IMR-90 (cell line): ENCODE results near the gene SEPTIN2. TPM values are rescaled to one million over a fixed set of nuclear protein-coding genes. Genes with fewer than 3 reads are reported as not detected.

Experiments used
- ATAC-seq: fragments of 200-7000 bp; cut with Tn5 transposase; 2 replicates; pipeline ENCODE4 v1.9.1; 2020; ENCODE audit warnings: low read depth, mild to moderate bottlenecking, moderate library complexity
- BruUV-seq: library from RNA; stranded (reverse); fragments of 400-500 nt; replicated peaks from 2 replicates; lab custom pipeline; 2021; lab: Mats Ljungman, UMichigan
- CTCF ChIA-PET: fragments of 300-600 bp; formaldehyde crosslinking; extraction: SDS; loops from one replicate; lab custom pipeline; 2021; ENCODE audit warnings: antibody characterized with exemption; lab: Yijun Ruan, JAX
- POLR2A ChIA-PET: fragments of 300-600 bp; sonication (Branson Sonifier 250); formaldehyde crosslinking; loops from one replicate; lab custom pipeline; 2022; ENCODE audit warnings: antibody characterized with exemption; ENCODE audit not compliant: unreplicated experiment; lab: Charles Lee
- DNase-seq: peaks from one replicate; pipeline ENCODE4 v3.0.0; 2013
- H2AFZ ChIP-seq: replicated peaks from 2 replicates; pipeline ENCODE3; 2013; ENCODE audit warnings: low read length, mild to moderate bottlenecking; ENCODE audit not compliant: poor library complexity
- H2AK5ac ChIP-seq: 2 replicates; pipeline ENCODE4 v1.6.1; 2013; ENCODE audit warnings: low read depth, low read length, inconsistent platforms
- H2AK9ac ChIP-seq: replicated peaks from 2 replicates; pipeline ENCODE3; 2013; ENCODE audit warnings: mild to moderate bottlenecking, low read depth, low read length, moderate library complexity; ENCODE audit not compliant: poor library complexity
- H2BK120ac ChIP-seq: 2 replicates; pipeline ENCODE4 v1.6.1; 2013; ENCODE audit warnings: low read depth, low read length, inconsistent platforms
- H2BK15ac ChIP-seq: 3 replicates; pipeline ENCODE4 v1.6.1; 2013; ENCODE audit warnings: low read depth, low read length, inconsistent platforms
- H2BK20ac ChIP-seq: 2 replicates; pipeline ENCODE4 v1.6.1; 2013; ENCODE audit warnings: low read depth, mild to moderate bottlenecking, inconsistent platforms, low read length, moderate library complexity
- H2BK5ac ChIP-seq: 2 replicates; pipeline ENCODE4 v1.6.1; 2013; ENCODE audit warnings: mild to moderate bottlenecking, low read depth, low read length, inconsistent platforms; ENCODE audit not compliant: poor library complexity, severe bottlenecking
- H3K14ac ChIP-seq: replicated peaks from 2 replicates; pipeline ENCODE4 v1.6.1; 2013; ENCODE audit warnings: low read depth, low read length, inconsistent platforms
- H3K18ac ChIP-seq: 2 replicates; pipeline ENCODE4 v1.6.1; 2013; ENCODE audit warnings: low read depth, low read length, control low read depth
- H3K23ac ChIP-seq: 2 replicates; pipeline ENCODE4 v1.6.1; 2013; ENCODE audit warnings: low read depth, low read length, inconsistent platforms
- H3K27ac ChIP-seq: 2 replicates; pipeline ENCODE4 v1.5.1; 2013; ENCODE audit warnings: mild to moderate bottlenecking, control low read depth, low read length; ENCODE audit not compliant: insufficient read depth
- H3K27me3 ChIP-seq: 2 replicates; pipeline ENCODE4 v1.6.1; 2013; ENCODE audit warnings: low read length; ENCODE audit not compliant: control insufficient read depth, insufficient read depth
- H3K36me3 ChIP-seq: 2 replicates; pipeline ENCODE4 v1.6.1; 2013; ENCODE audit warnings: low read length, mixed read lengths; ENCODE audit not compliant: control insufficient read depth, insufficient read depth
- H3K4ac ChIP-seq: 2 replicates; pipeline ENCODE4 v1.6.1; 2013; ENCODE audit warnings: low read depth, low read length, inconsistent platforms
- H3K4me1 ChIP-seq: 2 replicates; pipeline ENCODE4 v1.6.1; 2013; ENCODE audit warnings: low read length, mixed read lengths; ENCODE audit not compliant: control insufficient read depth, insufficient read depth
- H3K4me2 ChIP-seq: 2 replicates; pipeline ENCODE4 v1.6.1; 2013; ENCODE audit warnings: low read depth, mild to moderate bottlenecking, control low read depth, low read length, moderate library complexity
- H3K4me3 ChIP-seq: 2 replicates; pipeline ENCODE4 v1.5.1; 2013; ENCODE audit warnings: low read depth, mild to moderate bottlenecking, control low read depth, low read length, moderate library complexity; ENCODE audit not compliant: insufficient read depth
- H3K56ac ChIP-seq: 2 replicates; pipeline ENCODE4 v1.6.1; 2013; ENCODE audit warnings: low read length, inconsistent platforms; ENCODE audit not compliant: insufficient read depth; ENCODE audit errors: extremely low read depth
- H3K79me1 ChIP-seq, 2 experiments: 2 replicates each; pipeline ENCODE4 v1.6.1; 2013; ENCODE audit warnings: low read length in 2 of 2, inconsistent platforms in 1 of 2, low read depth in 1 of 2
- H3K9ac ChIP-seq: 2 replicates; pipeline ENCODE4 v1.6.1; 2013; ENCODE audit warnings: low read depth, low read length, control low read depth
- H3K9me1 ChIP-seq: 2 replicates; pipeline ENCODE4 v1.6.1; 2013; ENCODE audit warnings: low read length, inconsistent platforms; ENCODE audit not compliant: insufficient read depth
- H3K9me3 ChIP-seq: 2 replicates; pipeline ENCODE4 v1.6.1; 2013; ENCODE audit warnings: low read length; ENCODE audit not compliant: control insufficient read depth, insufficient read depth
- H4K20me1 ChIP-seq: 2 replicates; pipeline ENCODE4 v1.6.1; 2013; ENCODE audit warnings: low read length, inconsistent platforms; ENCODE audit not compliant: insufficient read depth
- H4K5ac ChIP-seq: 2 replicates; pipeline ENCODE4 v1.6.1; 2013; ENCODE audit warnings: mild to moderate bottlenecking, low read depth, low read length, control low read depth
- H4K8ac ChIP-seq, 2 experiments: 2 replicates each; pipeline ENCODE4 v1.6.1; 2013; ENCODE audit warnings: low read depth in 2 of 2, low read length in 2 of 2, control low read depth in 1 of 2, inconsistent platforms in 1 of 2
- H4K91ac ChIP-seq: 2 replicates; pipeline ENCODE4 v1.6.1; 2013; ENCODE audit warnings: low read depth, low read length, inconsistent platforms; ENCODE audit not compliant: insufficient read depth
- BHLHE40 ChIP-seq: fragments of 150-350 bp; IDR thresholded peaks from 2 replicates; pipeline ENCODE4 v1.6.1; 2016; ENCODE audit warnings: mild to moderate bottlenecking, low read depth, low read length
- CHD1 ChIP-seq: IDR thresholded peaks from 2 replicates; pipeline ENCODE4 v1.6.1; 2012; ENCODE audit warnings: low read depth, low read length, improper control_type of control experiment
- CTCF ChIP-seq: conservative IDR thresholded peaks from 2 replicates; pipeline ENCODE4 v1.5.1; 2012; ENCODE audit warnings: mild to moderate bottlenecking, low read depth, low read length, improper control_type of control experiment
- ELK1 ChIP-seq: fragments of 150-350 bp; IDR thresholded peaks from 2 replicates; pipeline ENCODE4 v1.6.1; 2016; ENCODE audit warnings: low read depth, mild to moderate bottlenecking, low read length, moderate library complexity, borderline replicate concordance
- MAFK ChIP-seq: IDR thresholded peaks from 2 replicates; pipeline ENCODE4 v1.6.1; 2012; ENCODE audit warnings: low read depth, low read length, improper control_type of control experiment
- MAZ ChIP-seq: IDR thresholded peaks from 2 replicates; pipeline ENCODE4 v1.6.1; 2012; ENCODE audit warnings: low read depth, mild to moderate bottlenecking, low read length, improper control_type of control experiment, moderate library complexity, borderline replicate concordance
- MXI1 ChIP-seq: IDR thresholded peaks from 2 replicates; pipeline ENCODE4 v1.6.1; 2012; ENCODE audit warnings: low read depth, mild to moderate bottlenecking, low read length, moderate library complexity, borderline replicate concordance
- POLR2A ChIP-seq: IDR thresholded peaks from 2 replicates; pipeline ENCODE4 v1.6.1; 2012; ENCODE audit warnings: mild to moderate bottlenecking, low read depth, low read length
- RAD21 ChIP-seq: IDR thresholded peaks from 2 replicates; pipeline ENCODE4 v1.6.1; 2012; ENCODE audit warnings: low read length, improper control_type of control experiment
- RCOR1 ChIP-seq: IDR thresholded peaks from 2 replicates; pipeline ENCODE4 v1.6.1; 2012; ENCODE audit warnings: mild to moderate bottlenecking, low read length, improper control_type of control experiment; ENCODE audit not compliant: insufficient replicate concordance
- USF2 ChIP-seq: fragments of 150-350 bp; IDR thresholded peaks from 2 replicates; pipeline ENCODE4 v1.6.1; 2017; ENCODE audit warnings: mild to moderate bottlenecking, antibody characterized with exemption, low read length, low read depth
- WGBS, 2 experiments: methylation state at CpG; one replicate each; pipeline versions ENCODE4 v1.1.5 to v1.1.7; 2013; ENCODE audit warnings: missing lambda C conversion rate in 2 of 2; ENCODE audit not compliant: insufficient read length in 1 of 2; ENCODE audit errors: extremely low coverage in 2 of 2; 5-methylcytosine and 5-hydroxymethylcytosine counted together
- dilution Hi-C: fragments of 300-500 bp; cut with HindIII; formaldehyde crosslinking; loops from one replicate; pipeline ENCODE4 v1.14.3; 2018; ENCODE audit warnings: low sequenced_read_pairs; ENCODE audit not compliant: unreplicated experiment
- in situ Hi-C: fragments of 300-500 bp; cut with MboI; formaldehyde crosslinking; loops from 3 replicates; pipeline ENCODE4 v1.14.3; 2019; ENCODE audit warnings: low sequenced_read_pairs, inconsistent platforms, mixed read lengths
- intact Hi-C: fragments of 100-400 bp; cut with micrococcal nuclease; formaldehyde crosslinking; loops from 2 replicates; pipeline ENCODE4 v1.10.0; 2022
- polyA plus RNA-seq, 3 experiments: library from polyadenylated mRNA; depleted of rRNA; stranded (reverse); fragments of >200 nt; gene quantifications; 2 replicates each; pipeline ENCODE4 v1.2.3, GENCODE V29; 2012; ENCODE audit warnings: low replicate concordance in 1 of 3
- total RNA-seq: library from RNA; depleted of rRNA; stranded (reverse); fragments of >200 nt; gene quantifications from 2 replicates; pipeline ENCODE4 v1.2.3, GENCODE V29; 2012

Gene SEPTIN2
- total and polyA plus RNA-seq, 2 of the 4 experiments (the other 2 are of a cell fraction): 420 to 504 TPM

GRCh38 chr2:241379481-241380480 lies 64.1 kb downstream of the SEPTIN2 start:
- peaks cover 27% of the 10 kb centered on the region for H3K9me1 ChIP-seq
- TF ChIP-seq ELK1 (no peak), MAFK (no peak), BHLHE40 (no peak), USF2 (no peak), CHD1 (no peak), MAZ (no peak), RCOR1 (no peak), POLR2A (no peak), MXI1 (no peak), RAD21 (no peak), CTCF (no peak)
- peak overlapping the region; percentile 71; the same call in 1 of the 2 replicates for H3K4me2 ChIP-seq
- POLR2A ChIA-PET: no interaction called here
- ATAC-seq (peak; percentile 52), DNase-seq (peak; percentile 51)
- H2AFZ ChIP-seq: no peak overlapping the region
- intact Hi-C loops: loop anchor here (5.0 kb wide), 1 partner anchor 33 kb away; no protein-coding TSS in a partner anchor
- H3K14ac ChIP-seq: peak overlapping the region; percentile 64
- H2BK15ac ChIP-seq: peak overlapping the region; percentile 23; the same call in 1 of the 3 replicates
- peak overlapping the region; percentile 61 for H2BK5ac ChIP-seq
- 0 out of 2 replicates have a peak overlapping the region, but pooled peaks have one; percentile 4 for H4K91ac ChIP-seq
- H4K20me1 ChIP-seq: peaks cover 22% of the 10 kb centered on the region; the same call in 1 of the 2 replicates
- peak overlapping the region; percentile 57; the same call in 1 of the 2 replicates for H2AK5ac ChIP-seq
- WGBS, 2 experiments: no CpG with 5 or more reads among the region's 9 CpGs
- H3K79me1 ChIP-seq: peaks cover 38 to 66% of the 10 kb centered on the region in 2 experiments
- no peak overlapping the region for H4K5ac ChIP-seq
- H2BK120ac ChIP-seq: peak overlapping the region; percentile 71
- peak overlapping the region; percentile 79 for H2BK20ac ChIP-seq
- no peak overlapping the region for H3K56ac ChIP-seq
- no peak overlapping the region for H2AK9ac ChIP-seq
- in situ Hi-C loops: no loop called here
- H4K8ac ChIP-seq: peak overlapping the region in 1 of 2 experiments; percentile 51; a peak in 2 of 4 replicates
- no TSS peak for BruUV-seq
- H3K9me3 ChIP-seq: no peaks in the 10 kb centered on the region
- H3K4ac ChIP-seq: peak overlapping the region; percentile 71
- peak overlapping the region; percentile 48; the same call in 1 of the 2 replicates for H3K18ac ChIP-seq
- H3K27me3 ChIP-seq: no peaks in the 10 kb centered on the region
- H3K36me3 ChIP-seq: peaks cover 13% of the 10 kb centered on the region
- peak overlapping the region; percentile 2; the same call in 1 of the 2 replicates for H3K27ac ChIP-seq
- dilution Hi-C loops: no loop called here
- peak overlapping the region; percentile 76 for H3K23ac ChIP-seq
- H3K9ac ChIP-seq: no peak overlapping the region
- no peak overlapping the region for H3K4me3 ChIP-seq
- H3K4me1 ChIP-seq: peaks cover 17% of the 10 kb centered on the region
- CTCF ChIA-PET: interaction anchor here (0.8 kb wide), 1 partner anchor 13 kb away, joined by 3 read pairs; no protein-coding TSS in a partner anchor
